IPS DF 6.9 (cell line): ENCODE data around the gene IL9.

Experiments used
- DNase-seq: peaks from one replicate; pipeline ENCODE4 v3.0.0-alpha.2; 2013; ENCODE audit warnings: low read depth, low spot score
- H3K27ac ChIP-seq: one replicate; pipeline ENCODE4 v1.5.1; 2013; ENCODE audit warnings: low read length, control low read depth
- H3K27me3 ChIP-seq: 2 replicates; pipeline ENCODE4 v1.6.1; 2013; ENCODE audit warnings: mild to moderate bottlenecking, low read length; ENCODE audit not compliant: control insufficient read depth, insufficient read depth
- H3K36me3 ChIP-seq: 2 replicates; pipeline ENCODE4 v1.6.1; 2013; ENCODE audit warnings: low read length; ENCODE audit not compliant: control insufficient read depth, insufficient read depth
- H3K4me1 ChIP-seq: 2 replicates; pipeline ENCODE4 v1.6.1; 2013; ENCODE audit warnings: low read length; ENCODE audit not compliant: control insufficient read depth, insufficient read depth
- H3K4me3 ChIP-seq: 2 replicates; pipeline ENCODE4 v1.5.1; 2013; ENCODE audit warnings: mild to moderate bottlenecking, low read length
- H3K9me3 ChIP-seq: 2 replicates; pipeline ENCODE4 v1.6.1; 2013; ENCODE audit warnings: low read length, inconsistent platforms; ENCODE audit not compliant: control insufficient read depth, insufficient read depth
- WGBS: extraction: QIAGEN DNeasy Blood & Tissue Kit; methylation state at CpG from one replicate; pipeline ENCODE4 v1.1.7; 2013; ENCODE audit warnings: mixed read lengths, missing lambda C conversion rate; ENCODE audit not compliant: insufficient read length, insufficient coverage; 5-methylcytosine and 5-hydroxymethylcytosine counted together

IL9 gene

GRCh38 chr5:135895474-135896006, at the start of gene IL9:
Gene IL9 (minus strand): TSS chr5:135895841. CDS start chr5:135895816, 25 bp downstream.
- no peaks in the 10 kb centered on the region for H3K36me3 ChIP-seq
- H3K27me3 ChIP-seq: no peaks in the 10 kb centered on the region
- DNase-seq: no peak
- no peaks in the 10 kb centered on the region for H3K9me3 ChIP-seq
- no peak within 1 kb of the TSS for H3K4me3 ChIP-seq
- no peaks in the 10 kb centered on the region for H3K4me1 ChIP-seq
- no CpG with 5 or more reads among the region's 7 CpGs for WGBS
- H3K27ac ChIP-seq: no peak within 1 kb of the TSS

DNA sequence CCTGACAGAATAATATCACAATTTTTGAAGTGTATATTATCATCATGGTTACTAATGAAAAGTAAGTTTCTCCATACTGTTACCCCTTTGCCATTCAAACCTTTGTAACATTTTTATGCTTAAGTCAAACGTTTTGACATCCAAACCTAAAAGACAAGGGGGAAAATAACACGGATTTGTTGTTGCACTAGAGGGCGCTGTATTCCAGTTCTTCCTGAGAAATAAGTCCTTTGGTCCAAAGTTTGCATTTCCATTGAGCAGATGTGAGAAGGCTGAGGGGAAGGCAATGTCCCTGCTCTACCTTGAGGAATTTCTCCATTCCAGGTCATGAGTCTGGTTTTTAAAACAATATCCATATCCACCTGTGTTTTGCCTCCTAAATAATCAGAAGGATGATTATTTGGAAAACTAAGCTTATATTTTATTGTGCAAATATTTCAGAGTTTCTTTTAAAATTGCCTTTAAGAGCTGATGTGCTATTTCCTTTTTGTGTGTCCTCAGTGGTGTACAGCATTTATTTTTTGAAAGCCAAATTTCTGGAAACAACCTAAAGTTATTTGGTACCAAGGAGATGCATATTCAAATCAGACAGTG, 49.4 kb upstream of the IL9 start:
- DNase-seq: no peak
- Histone ChIP-seq H3K27me3 (no peaks in the 10 kb centered on the region), H3K27ac (no peak overlapping the region), H3K4me1 (no peaks in the 10 kb centered on the region), H3K9me3 (no peaks in the 10 kb centered on the region), H3K4me3 (no peak overlapping the region), H3K36me3 (no peaks in the 10 kb centered on the region)
- WGBS: no CpG with 5 or more reads among the region's 3 CpGs

DNA sequence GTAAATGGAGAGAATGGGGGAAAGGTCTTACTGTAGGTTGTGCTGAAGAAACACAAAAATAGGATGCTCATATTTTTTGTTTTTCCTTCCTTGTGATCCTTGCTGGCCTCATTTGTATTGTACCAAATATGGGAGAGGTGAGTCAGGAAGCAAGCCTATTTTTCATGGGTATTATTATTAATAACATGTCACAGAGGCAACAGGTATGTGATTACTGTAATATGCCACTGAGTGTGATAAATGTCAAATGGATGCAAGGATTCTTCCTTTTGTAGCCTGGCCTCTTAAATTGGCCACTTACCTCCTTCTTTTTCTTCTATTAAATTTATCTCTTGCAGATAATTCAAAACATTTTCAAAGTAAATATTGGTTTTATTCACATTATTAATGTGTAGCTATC, 48.9 kb upstream of the IL9 start:
- Histone ChIP-seq H3K27ac (no peak overlapping the region), H3K4me1 (no peaks in the 10 kb centered on the region), H3K36me3 (no peaks in the 10 kb centered on the region), H3K9me3 (no peaks in the 10 kb centered on the region), H3K4me3 (no peak overlapping the region), H3K27me3 (no peaks in the 10 kb centered on the region)
- no peak for DNase-seq

DNA sequence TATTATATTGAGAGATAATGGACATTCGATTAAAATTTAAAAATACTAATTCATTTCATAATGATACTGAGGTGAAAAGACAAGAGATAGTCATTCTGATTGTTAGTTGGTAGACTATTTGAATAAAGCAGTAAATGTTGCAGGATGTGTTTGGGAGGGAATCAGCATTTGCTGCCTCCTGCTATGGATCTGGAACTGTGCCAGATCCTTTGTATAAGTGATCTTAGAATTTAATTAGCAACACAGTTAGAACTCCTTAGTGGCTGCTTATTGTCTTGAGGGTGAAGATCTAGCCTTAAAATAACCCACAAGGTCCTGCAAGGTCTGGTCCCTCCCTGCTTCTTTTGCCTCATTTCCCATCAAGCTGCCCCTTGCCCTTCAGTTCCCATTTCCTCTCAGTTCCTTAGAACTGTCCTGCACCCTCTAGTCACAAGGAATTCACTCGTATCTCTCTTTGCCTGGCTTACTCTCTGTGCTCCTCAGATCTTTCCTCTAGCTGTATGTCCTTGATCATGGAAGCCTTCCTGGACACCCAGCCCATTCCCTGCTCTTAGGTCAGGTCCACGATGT, 46.6 kb upstream of the IL9 start:
- H3K27me3 ChIP-seq: no peaks in the 10 kb centered on the region
- H3K4me3 ChIP-seq: no peak overlapping the region
- no peak for DNase-seq
- H3K27ac ChIP-seq: no peak overlapping the region
- WGBS: no CpG with 5 or more reads among the region's 3 CpGs
- H3K4me1 ChIP-seq: no peaks in the 10 kb centered on the region
- no peaks in the 10 kb centered on the region for H3K36me3 ChIP-seq
- no peaks in the 10 kb centered on the region for H3K9me3 ChIP-seq

DNA sequence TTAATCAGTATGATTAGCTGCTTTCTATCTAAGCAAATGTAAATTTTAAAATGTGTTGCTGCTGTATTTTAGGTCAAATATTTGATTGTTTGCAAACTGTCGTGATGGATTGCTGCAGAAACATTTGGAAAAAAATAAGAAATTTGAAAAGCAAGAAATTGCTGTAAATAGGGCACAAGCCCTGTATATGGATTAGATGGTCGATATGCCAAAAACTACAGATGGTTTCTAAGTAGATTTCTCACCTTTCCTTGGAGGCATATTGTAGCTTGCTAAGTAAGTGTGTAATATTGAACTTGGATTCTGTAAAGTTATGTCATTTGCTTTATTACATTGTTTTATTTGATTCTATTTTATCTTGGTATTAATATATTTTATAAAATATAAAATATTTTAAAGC, 46.1 kb upstream of the IL9 start:
- no peaks in the 10 kb centered on the region for H3K4me1 ChIP-seq
- H3K27me3 ChIP-seq: no peaks in the 10 kb centered on the region
- no peaks in the 10 kb centered on the region for H3K36me3 ChIP-seq
- DNase-seq: no peak
- H3K27ac ChIP-seq: no peak overlapping the region
- WGBS: no CpG with 5 or more reads among the region's 2 CpGs
- H3K4me3 ChIP-seq: no peak overlapping the region
- no peaks in the 10 kb centered on the region for H3K9me3 ChIP-seq

DNA sequence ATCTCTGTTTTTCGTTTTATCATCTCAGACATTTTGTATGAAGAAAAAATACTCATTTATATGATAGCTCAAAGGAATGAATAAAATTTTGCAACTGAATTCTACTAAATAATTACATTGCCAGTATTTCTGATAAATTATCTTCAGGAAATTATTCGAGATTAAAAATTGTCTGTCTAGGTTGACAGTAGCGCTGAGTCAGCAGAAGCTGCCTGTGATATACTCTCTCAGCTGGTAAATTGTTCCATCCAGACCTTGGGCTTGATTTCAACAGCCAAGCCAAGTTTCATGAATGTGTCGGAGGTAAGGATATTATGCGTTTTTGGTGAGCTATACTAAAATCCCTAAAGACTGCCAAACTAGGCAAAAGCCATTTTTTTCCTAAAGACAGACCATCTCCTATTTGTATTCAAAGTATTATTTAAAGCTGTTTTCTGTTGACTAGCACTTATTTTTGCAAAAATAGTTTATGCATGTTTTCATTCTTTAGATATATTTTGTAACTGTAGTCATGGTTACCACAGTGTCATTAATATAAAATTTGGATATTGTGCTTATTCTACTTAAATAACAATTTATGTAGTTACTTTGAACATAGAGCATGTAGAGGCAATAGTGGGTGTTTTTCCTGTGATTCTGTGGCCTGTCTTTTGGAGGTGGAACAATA, 41.7 kb upstream of the IL9 start:
- H3K36me3 ChIP-seq: no peaks in the 10 kb centered on the region
- H3K4me1 ChIP-seq: no peaks in the 10 kb centered on the region
- H3K27ac ChIP-seq: no peak overlapping the region
- DNase-seq: no peak
- peaks cover 3% of the 10 kb centered on the region; the same call in 1 of the 2 replicates for H3K27me3 ChIP-seq
- no CpG with 5 or more reads among the region's 5 CpGs for WGBS
- no peak overlapping the region for H3K4me3 ChIP-seq
- H3K9me3 ChIP-seq: no peaks in the 10 kb centered on the region

GRCh38 chr5:135934939-135935338, 39.3 kb upstream of the IL9 start:
- no peak overlapping the region for H3K4me3 ChIP-seq
- H3K36me3 ChIP-seq: no peaks in the 10 kb centered on the region
- H3K9me3 ChIP-seq: no peaks in the 10 kb centered on the region
- DNase-seq: no peak
- no CpG with 5 or more reads among the region's 3 CpGs for WGBS
- H3K27me3 ChIP-seq: peaks cover 18% of the 10 kb centered on the region
- no peaks in the 10 kb centered on the region for H3K4me1 ChIP-seq
- H3K27ac ChIP-seq: no peak overlapping the region

DNA sequence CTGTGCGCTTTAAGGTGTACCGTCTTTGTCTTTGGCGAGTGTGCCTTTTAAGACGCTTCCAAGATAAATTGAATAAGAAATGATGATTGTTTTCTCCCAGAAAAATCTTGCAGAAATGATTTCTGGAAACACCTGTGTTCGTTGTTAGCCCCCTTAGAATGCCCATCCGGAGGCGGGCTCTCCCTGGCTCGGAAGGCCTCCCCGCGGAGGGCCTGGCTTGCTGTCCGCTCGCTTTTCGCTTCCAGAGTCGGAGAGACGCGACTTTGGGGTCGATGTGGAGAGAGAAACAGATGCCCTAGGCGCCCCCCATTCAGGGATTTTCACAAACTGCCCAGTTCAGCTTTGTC, 35.3 kb upstream of the IL9 start:
- no peak overlapping the region for H3K27ac ChIP-seq
- H3K9me3 ChIP-seq: no peaks in the 10 kb centered on the region
- no peaks in the 10 kb centered on the region for H3K4me1 ChIP-seq
- H3K4me3 ChIP-seq: peak overlapping the region; percentile 72; the same call in 1 of the 2 replicates
- H3K36me3 ChIP-seq: no peaks in the 10 kb centered on the region
- DNase-seq: no peak
- no CpG with 5 or more reads among the region's 18 CpGs for WGBS
- H3K27me3 ChIP-seq: peaks cover 18% of the 10 kb centered on the region

GRCh38 chr5:135930029-135930948, 34.6 kb upstream of the IL9 start:
- WGBS: no CpG with 5 or more reads among the region's 99 CpGs
- no peak overlapping the region for H3K27ac ChIP-seq
- peak overlapping the region; percentile 72; the same call in 1 of the 2 replicates for H3K4me3 ChIP-seq

GRCh38 chr5:135921388-135921787, 25.7 kb upstream of the IL9 start:
- no peaks in the 10 kb centered on the region for H3K4me1 ChIP-seq
- no CpG with 5 or more reads among the region's 1 CpG for WGBS
- DNase-seq: no peak
- no peak overlapping the region for H3K4me3 ChIP-seq
- H3K9me3 ChIP-seq: no peaks in the 10 kb centered on the region
- no peaks in the 10 kb centered on the region for H3K36me3 ChIP-seq
- no peak overlapping the region for H3K27ac ChIP-seq
- H3K27me3 ChIP-seq: no peaks in the 10 kb centered on the region

More at GRCh38 chr5:135930029-135930948, 34.6 kb upstream of the IL9 start:
- H3K9me3 ChIP-seq: no peaks in the 10 kb centered on the region
- H3K4me1 ChIP-seq: no peaks in the 10 kb centered on the region
- DNase-seq: no peak
- H3K36me3 ChIP-seq: no peaks in the 10 kb centered on the region
- peaks cover 18% of the 10 kb centered on the region for H3K27me3 ChIP-seq
